A549 treated with AZD9567 at 1 μM for 4 hours (cell line): ENCODE data around the gene SLC8A2. TPM values are rescaled to one million over a fixed set of nuclear protein-coding genes. Genes with fewer than 3 reads are reported as not detected.

Experiments used
- total RNA-seq: library from RNA; stranded (reverse); fragments of 200-300 nt; extraction: Qiagen RNA extraction; gene quantifications from 5 replicates; pipeline ENCODE4 v1.2.3, GENCODE V29; 2022; ENCODE audit not compliant: insufficient read depth

Gene SLC8A2, protein sequence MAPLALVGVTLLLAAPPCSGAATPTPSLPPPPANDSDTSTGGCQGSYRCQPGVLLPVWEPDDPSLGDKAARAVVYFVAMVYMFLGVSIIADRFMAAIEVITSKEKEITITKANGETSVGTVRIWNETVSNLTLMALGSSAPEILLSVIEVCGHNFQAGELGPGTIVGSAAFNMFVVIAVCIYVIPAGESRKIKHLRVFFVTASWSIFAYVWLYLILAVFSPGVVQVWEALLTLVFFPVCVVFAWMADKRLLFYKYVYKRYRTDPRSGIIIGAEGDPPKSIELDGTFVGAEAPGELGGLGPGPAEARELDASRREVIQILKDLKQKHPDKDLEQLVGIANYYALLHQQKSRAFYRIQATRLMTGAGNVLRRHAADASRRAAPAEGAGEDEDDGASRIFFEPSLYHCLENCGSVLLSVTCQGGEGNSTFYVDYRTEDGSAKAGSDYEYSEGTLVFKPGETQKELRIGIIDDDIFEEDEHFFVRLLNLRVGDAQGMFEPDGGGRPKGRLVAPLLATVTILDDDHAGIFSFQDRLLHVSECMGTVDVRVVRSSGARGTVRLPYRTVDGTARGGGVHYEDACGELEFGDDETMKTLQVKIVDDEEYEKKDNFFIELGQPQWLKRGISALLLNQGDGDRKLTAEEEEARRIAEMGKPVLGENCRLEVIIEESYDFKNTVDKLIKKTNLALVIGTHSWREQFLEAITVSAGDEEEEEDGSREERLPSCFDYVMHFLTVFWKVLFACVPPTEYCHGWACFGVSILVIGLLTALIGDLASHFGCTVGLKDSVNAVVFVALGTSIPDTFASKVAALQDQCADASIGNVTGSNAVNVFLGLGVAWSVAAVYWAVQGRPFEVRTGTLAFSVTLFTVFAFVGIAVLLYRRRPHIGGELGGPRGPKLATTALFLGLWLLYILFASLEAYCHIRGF
- total RNA-seq: 0.25 to 0.71 TPM (median 0.48 TPM) in 5 replicates

DNA sequence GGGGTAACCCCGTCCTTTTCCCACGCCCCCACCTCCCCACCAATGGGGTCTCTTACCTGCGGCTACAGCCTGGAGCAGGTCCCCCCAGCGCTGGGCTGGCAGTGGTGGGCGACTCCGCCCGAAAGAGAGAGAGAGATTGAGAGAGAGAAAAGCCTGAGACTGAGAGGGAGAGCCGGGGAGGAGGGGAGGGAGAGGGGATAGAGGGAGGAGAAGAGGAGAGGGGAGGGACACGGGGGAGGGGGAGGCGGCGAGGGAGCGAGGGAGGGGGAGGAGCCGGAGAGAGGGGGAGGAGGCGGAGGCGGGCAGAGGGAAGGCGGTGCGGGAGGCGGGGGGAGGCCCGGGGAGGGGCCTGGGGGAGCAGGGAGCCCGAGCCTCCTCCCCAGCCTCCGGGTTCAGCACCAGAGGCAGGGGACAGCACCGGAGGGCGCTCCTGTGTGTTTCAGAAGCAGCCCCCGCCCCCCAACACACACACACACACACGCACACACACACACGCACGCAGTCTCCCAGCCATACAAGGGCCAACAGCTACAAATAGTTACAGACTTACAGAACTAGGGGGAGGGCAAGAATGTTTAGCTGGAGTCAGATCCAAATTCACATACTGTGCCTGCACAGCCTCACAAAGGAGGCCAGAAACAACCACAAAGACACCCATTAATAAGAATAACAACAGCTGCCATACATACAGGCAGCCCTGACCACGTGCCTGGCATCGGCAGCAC is at the start of gene SLC8A2:
SLC8A2 (minus strand) TSS at position 161 of the 725 bp plus-strand sequence. CDS start 5,490 bp downstream, outside the sequence.

DNA sequence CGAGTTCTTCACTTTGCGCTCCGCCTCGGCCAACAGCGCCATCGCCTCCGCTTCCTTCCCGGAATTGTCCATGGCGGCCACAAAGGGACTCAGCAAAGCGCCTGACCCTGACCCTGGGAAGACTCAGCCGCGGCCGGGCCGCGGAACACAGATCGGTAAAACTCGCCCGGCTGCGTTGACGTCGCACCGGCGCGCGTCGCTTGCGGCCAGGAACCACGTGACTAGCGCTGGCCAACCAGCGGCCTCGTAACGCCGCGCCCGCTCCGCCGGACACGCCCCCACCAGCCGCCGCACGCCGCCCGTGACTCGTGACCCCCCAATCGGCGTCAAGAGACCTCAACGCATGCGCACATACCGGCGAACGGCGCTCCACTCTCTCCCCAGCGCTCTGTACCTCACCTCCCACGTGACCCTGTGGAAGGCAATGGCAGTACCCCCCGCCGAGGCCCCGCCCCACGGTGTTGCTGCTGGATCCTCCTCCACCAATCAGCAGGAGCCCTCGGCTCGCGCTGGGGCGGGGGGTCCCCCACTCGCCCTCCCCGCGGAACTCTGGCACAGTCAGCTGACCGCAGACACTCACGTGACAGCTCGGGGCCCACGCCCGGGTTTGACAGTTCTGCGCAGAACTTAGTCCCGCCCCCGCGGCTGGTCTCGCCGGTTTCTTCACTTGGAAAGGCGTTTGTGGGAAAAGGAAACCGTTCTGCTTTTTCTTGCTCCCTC is 43.3 kb upstream of the SLC8A2 start, which contains the start of gene NAPA:
NAPA (minus strand) TSS at position 195 of the 720 bp plus-strand sequence; CDS start at position 72, 123 bp downstream.

DNA sequence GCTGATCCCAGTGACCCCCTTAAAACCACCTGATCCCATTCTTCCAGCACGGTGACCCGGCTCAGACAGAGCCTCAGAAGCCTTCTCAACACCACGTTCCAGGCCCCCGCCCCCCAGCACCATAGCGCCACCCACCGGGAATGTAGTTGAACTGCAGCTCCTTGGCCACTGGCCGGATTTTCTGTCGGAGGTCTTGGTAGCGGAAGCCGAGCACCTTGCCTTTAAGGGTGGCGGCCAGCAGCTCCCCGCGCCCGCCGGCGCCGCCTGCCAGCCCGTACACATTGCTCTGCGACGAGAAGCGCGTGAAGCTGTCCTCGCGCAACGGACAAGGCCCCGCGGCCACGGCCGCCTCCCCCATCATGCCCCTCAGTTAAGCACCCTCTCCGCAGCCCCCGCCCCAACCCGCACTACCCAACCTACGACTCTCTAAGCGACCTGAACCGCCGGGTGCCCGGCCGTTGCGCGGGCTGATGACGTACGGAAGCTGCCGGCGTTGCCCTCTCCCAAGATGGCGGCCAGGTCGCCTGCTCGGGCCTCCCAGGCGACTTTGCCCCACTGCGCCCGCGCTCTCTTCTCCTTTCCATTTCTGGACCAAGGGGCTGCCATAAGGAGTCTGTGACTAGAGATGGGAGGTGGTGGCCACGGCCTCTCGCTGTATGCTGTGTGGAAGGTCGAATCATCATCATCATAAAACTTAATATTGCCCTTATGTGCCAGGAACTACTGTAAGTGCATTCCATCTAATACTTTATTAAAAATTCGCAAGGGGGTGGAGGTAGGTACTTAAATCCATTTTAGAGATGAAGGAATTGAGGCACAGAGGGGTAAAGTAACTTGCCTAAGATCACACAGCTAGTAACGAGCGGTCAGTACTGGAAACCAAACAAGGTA is 12.4 kb upstream of the SLC8A2 start, which contains the start of gene KPTN:
KPTN (minus strand) TSS at position 420 of the 891 bp plus-strand sequence; CDS start at position 361, 59 bp downstream.

DNA sequence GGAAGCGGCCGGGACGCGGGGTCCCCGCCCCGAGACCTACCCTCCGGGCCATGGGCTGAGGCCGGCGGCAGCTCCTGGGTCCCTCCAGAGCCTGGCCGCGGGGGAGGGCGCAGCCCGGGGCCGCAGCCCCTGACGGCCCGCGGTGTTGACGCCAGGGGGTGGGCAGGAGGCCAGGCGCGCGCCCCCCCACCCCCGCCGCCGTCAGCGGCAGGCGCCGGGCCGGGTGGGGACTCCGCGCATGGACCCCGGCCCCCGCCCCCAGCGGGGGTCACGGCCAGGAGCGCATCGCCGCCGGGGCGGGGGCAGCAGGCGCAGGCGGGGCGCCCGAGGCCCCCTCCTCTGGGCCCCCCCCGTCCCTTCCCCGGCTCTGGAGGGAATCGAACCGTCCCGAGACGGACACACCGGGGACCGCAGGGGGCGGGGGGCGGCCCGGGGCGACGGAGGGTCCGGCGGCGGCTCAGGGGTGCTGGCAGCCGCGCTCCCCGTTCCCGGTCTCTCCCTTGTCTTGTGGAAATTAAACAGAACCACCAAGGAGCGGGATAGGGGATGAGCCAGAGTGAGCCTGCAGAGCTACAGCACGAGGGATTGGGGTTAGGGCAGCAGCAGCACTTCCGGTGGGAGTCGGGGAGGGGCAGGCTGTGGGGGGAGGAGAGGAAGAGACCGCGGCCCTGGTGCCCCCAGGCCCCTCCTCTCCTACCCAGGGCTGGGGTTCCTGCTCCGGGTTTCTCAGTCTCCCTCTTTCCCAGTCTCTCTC is 52.5 kb downstream of the SLC8A2 start, which contains the start of gene MEIS3:
MEIS3 (minus strand) TSS at position 498 of the 754 bp plus-strand sequence; CDS start at position 52, 446 bp downstream.

Other genes starting within 250 kb of the SLC8A2 start
- gene BBC3, start 240.7 kb downstream of the SLC8A2 start, total RNA-seq: 16.6 to 27.8 TPM (median 24.9 TPM) in 5 replicates
- 18.6 to 24.0 TPM (median 23.1 TPM) in 5 replicates for gene CCDC9, start 215.4 kb downstream of the SLC8A2 start, total RNA-seq
- gene INAFM1, start 197.0 kb downstream of the SLC8A2 start, total RNA-seq: 2.3 to 12.2 TPM (median 11.5 TPM) in 5 replicates
- gene C5AR1, start 162.0 kb downstream of the SLC8A2 start, total RNA-seq: 1.2 to 2.3 TPM (median 1.8 TPM) in 4 of 5 replicates, not detected in the other
- gene C5AR2, start 139.7 kb downstream of the SLC8A2 start, total RNA-seq: 2.5 to 7.7 TPM (median 6.7 TPM) in 5 replicates
- 15.8 to 34.3 TPM (median 33.4 TPM) in 5 replicates for gene DHX34, start 122.6 kb downstream of the SLC8A2 start, total RNA-seq
- gene MEIS3, start 52.4 kb downstream of the SLC8A2 start, total RNA-seq: 18.6 to 40.3 TPM (median 37.5 TPM) in 5 replicates
- 18.1 to 21.0 TPM (median 19.3 TPM) in 5 replicates for gene KPTN, start 12.3 kb upstream of the SLC8A2 start, total RNA-seq
- gene NAPA, start 43.2 kb upstream of the SLC8A2 start, total RNA-seq: 89.9 to 113 TPM (median 95.5 TPM) in 5 replicates
- gene ZNF541, start 101.3 kb upstream of the SLC8A2 start, total RNA-seq: not detected in 5 replicates
- gene BICRA, start 137.2 kb upstream of the SLC8A2 start, total RNA-seq: 8.8 to 14.6 TPM (median 13.8 TPM) in 5 replicates
- 116 to 142 TPM (median 133 TPM) in 5 replicates for gene EHD2, start 241.5 kb upstream of the SLC8A2 start, total RNA-seq